Measurements from ENCODE around the gene LMO7.
"Not testable (repeated sequence)": the region's sequence is repeated elsewhere in the genome, so short reads cannot be mapped to it uniquely, and the experiment has no call there.

The LMO7 gene

GRCh38 chr13:75780103-75780502 is 144.0 kb downstream of the LMO7 start:
- not testable (repeated sequence) for H3K4me3 ChIP-seq (ENCODE audit: low read depth in 1 of 2, low read length in 2 of 2); H3K9me3 ChIP-seq (ENCODE audit: low read length); H3K36me3 ChIP-seq (ENCODE audit: insufficient read depth, low read length); H3K4me1 ChIP-seq (ENCODE audit: insufficient read depth, low read length); H3K9ac ChIP-seq (ENCODE audit: low read length); H3K27me3 ChIP-seq (ENCODE audit: control insufficient read depth in 1 of 2, insufficient read depth in 2 of 2, low read length in 2 of 2); H3K27ac ChIP-seq (ENCODE audit: low read depth, low read length)

DNA sequence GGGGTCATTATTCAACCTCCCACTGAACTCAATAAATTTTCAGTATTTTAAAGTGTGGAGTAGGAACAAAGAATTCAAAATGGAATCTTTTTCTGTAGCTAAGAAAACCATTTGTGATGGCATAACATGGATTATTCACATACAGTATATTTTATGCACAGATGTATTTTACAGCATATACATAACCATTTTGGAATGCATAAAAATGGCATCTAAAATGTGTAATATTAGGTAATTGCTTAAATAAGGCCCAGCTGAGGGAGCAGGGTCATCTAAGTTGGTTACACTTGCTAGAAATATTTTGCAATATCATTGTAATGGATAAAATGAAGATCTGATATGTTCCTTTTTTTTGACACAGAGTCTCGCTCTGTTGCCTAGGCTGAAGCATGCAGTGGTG is 146.9 kb downstream of the LMO7 start:
- Histone ChIP-seq H3K27ac (ENCODE audit: low read depth, low read length) (no peak overlapping the region), H3K9me3 (ENCODE audit: low read length) (no peaks in the 10 kb centered on the region), H3K4me3 (ENCODE audit: low read depth in 1 of 2, low read length in 2 of 2) (no peak overlapping the region), H3K36me3 (ENCODE audit: insufficient read depth, low read length) (no peaks in the 10 kb centered on the region), H3K9ac (ENCODE audit: low read length) (no peak overlapping the region), H3K4me1 (ENCODE audit: insufficient read depth, low read length) (no peaks in the 10 kb centered on the region), H3K27me3 (ENCODE audit: control insufficient read depth in 1 of 2, insufficient read depth in 2 of 2, low read length in 2 of 2) (no peaks in the 10 kb centered on the region)

DNA sequence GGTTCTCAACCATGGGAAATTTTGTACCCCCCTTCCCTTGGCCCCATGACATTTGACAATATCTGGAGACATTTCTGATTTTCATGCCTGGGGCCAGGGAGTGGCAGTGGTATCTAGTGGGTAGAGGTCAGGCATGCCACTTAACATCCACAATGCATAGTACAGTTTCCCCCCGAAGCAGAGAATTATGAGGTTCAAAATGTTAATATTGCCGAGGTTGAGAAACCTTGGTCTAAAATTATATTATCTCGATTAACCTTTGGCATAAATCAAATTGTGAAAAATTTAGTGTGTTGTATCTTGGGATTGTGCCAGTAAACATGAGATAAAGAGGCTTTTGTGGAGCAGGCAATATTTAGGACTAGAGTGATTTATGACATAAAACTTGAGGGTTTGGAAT is 147.9 kb downstream of the LMO7 start:
- Histone ChIP-seq H3K27ac (ENCODE audit: low read depth, low read length) (no peak overlapping the region), H3K9ac (ENCODE audit: low read length) (no peak overlapping the region), H3K27me3 (ENCODE audit: control insufficient read depth in 1 of 2, insufficient read depth in 2 of 2, low read length in 2 of 2) (no peaks in the 10 kb centered on the region), H3K36me3 (ENCODE audit: insufficient read depth, low read length) (no peaks in the 10 kb centered on the region), H3K4me3 (ENCODE audit: low read depth in 1 of 2, low read length in 2 of 2) (no peak overlapping the region), H3K9me3 (ENCODE audit: low read length) (no peaks in the 10 kb centered on the region), H3K4me1 (ENCODE audit: insufficient read depth, low read length) (no peaks in the 10 kb centered on the region)

- Histone ChIP-seq H3K4me3 (ENCODE audit: low read depth in 1 of 2, low read length in 2 of 2) (no peak overlapping the region), H3K9ac (ENCODE audit: low read length) (no peak overlapping the region), H3K36me3 (ENCODE audit: insufficient read depth, low read length) (no peaks in the 10 kb centered on the region), H3K27ac (ENCODE audit: low read depth, low read length) (no peak overlapping the region), H3K27me3 (ENCODE audit: control insufficient read depth in 1 of 2, insufficient read depth in 2 of 2, low read length in 2 of 2) (no peaks in the 10 kb centered on the region), H3K9me3 (ENCODE audit: low read length) (no peaks in the 10 kb centered on the region), H3K4me1 (ENCODE audit: insufficient read depth, low read length) (no peaks in the 10 kb centered on the region)
These were observed 149.0 kb downstream of the LMO7 start for GRCh38 chr13:75785130-75785529.

DNA sequence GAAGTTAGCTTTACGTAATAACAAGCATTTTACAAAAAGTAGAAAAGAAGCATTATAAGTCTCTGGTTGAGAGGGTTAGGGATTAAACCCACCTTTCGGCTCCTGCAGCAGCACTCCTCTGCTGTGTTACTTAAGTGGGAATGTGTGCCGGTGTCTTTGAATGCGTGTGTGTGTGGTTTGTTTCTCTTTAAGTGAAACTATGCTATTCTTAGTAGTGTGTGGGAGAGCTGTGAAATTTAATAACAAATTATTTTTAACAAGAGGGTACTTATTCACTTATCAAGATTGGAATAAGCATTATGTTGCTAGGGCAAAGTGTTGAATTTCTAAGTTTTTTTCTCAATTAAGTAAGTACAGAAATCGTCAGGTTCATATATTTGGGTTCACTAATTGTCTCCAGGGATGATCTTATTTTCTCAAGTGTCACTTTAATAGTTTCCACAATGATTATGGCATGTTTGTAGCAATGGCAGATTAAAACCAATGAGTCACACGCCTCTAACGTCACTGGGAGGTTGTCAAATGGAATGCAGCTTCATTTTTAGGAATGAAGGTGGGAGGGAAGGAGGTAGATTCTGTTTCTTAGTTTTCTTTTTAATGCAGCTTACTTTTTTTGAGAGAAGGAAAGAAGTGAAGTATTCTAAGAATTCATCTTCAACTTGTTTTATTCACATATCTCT is 151.3 kb downstream of the LMO7 start:
- H3K27ac ChIP-seq (ENCODE audit: low read depth, low read length) = no peak overlapping the region

DNA sequence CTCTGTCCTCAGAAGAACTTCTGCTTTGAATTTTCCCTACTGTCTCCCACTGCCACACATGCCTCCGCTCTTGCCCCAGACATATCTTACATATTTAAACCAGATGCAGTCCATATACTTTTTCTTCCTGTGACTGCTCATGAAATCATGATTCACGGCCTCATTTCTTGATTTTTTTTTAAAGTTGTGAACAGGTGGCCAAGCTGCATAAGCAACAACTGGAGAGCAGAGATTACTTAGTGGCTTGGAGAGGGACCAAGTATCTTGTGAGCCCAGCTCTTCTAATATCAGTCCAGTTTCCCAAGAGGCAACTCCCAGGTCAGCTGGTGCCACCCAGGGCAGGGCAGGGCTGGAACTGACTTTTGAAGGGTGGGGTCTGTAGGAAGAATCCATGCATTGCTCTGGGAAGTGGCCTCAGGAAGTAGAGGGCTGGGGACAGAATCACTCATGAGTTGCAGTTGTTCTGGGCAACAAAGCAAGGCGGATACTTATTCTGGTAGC is 152.4 kb downstream of the LMO7 start:
- no peaks in the 10 kb centered on the region for H3K4me1 ChIP-seq (ENCODE audit: insufficient read depth, low read length)

More for the DNA sequence above, 151.3 kb downstream of the LMO7 start:
- H3K4me3 ChIP-seq (ENCODE audit: low read depth in 1 of 2, low read length in 2 of 2) = no peak overlapping the region
- H3K36me3 ChIP-seq (ENCODE audit: insufficient read depth, low read length) = no peaks in the 10 kb centered on the region
- no peak overlapping the region for H3K9ac ChIP-seq (ENCODE audit: low read length)
- H3K4me1 ChIP-seq (ENCODE audit: insufficient read depth, low read length) = no peaks in the 10 kb centered on the region
- H3K9me3 ChIP-seq (ENCODE audit: low read length) = no peaks in the 10 kb centered on the region
- H3K27me3 ChIP-seq (ENCODE audit: control insufficient read depth in 1 of 2, insufficient read depth in 2 of 2, low read length in 2 of 2) = no peaks in the 10 kb centered on the region

DNA sequence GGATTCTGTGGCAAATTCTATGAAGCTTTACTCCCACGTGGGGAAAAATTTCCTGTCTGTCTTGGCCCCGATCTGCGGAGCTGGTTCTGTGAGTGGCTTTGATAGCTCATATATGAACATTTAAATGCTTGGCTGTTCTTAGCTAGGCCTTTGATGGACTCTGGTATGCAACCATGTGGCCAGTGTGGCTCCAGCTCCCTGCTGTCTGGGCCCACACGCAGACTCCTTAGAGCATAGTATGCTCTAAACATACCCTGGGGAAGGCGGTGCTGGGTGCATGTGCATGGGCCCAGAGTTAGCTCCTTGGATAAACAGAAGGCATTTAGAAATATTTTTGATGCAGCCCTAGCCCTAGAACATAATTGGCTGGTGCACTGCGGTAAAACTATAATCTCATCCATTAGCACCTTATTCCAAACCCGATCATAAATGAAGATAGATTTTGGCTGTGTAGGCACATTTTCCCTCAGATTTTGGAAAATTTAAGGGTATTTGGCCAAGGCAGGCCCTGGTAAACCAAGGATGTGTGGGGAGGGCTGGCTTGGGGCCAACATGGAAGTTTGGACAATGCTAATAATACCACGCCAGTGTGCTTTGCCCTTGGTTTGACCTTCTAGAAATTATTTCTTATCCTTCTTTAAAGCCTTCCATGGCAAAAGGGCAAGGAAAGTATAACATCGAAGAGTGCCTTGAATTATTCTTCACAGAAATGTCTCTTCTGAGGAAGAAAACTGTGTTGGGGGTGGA is 153.5 kb downstream of the LMO7 start:
- H3K27ac ChIP-seq (ENCODE audit: low read depth, low read length) = no peak overlapping the region
- no peak overlapping the region for H3K9ac ChIP-seq (ENCODE audit: low read length)
- no peaks in the 10 kb centered on the region for H3K36me3 ChIP-seq (ENCODE audit: insufficient read depth, low read length)
- no peak overlapping the region for H3K4me3 ChIP-seq (ENCODE audit: low read depth in 1 of 2, low read length in 2 of 2)
- H3K27me3 ChIP-seq (ENCODE audit: control insufficient read depth in 1 of 2, insufficient read depth in 2 of 2, low read length in 2 of 2) = no peaks in the 10 kb centered on the region
- H3K4me1 ChIP-seq (ENCODE audit: insufficient read depth, low read length) = no peaks in the 10 kb centered on the region
- no peaks in the 10 kb centered on the region for H3K9me3 ChIP-seq (ENCODE audit: low read length)

More for the DNA sequence above, 152.4 kb downstream of the LMO7 start:
- Histone ChIP-seq H3K27ac (ENCODE audit: low read depth, low read length) (no peak overlapping the region), H3K9ac (ENCODE audit: low read length) (no peak overlapping the region), H3K27me3 (ENCODE audit: control insufficient read depth in 1 of 2, insufficient read depth in 2 of 2, low read length in 2 of 2) (no peaks in the 10 kb centered on the region), H3K36me3 (ENCODE audit: insufficient read depth, low read length) (no peaks in the 10 kb centered on the region), H3K9me3 (ENCODE audit: low read length) (no peaks in the 10 kb centered on the region), H3K4me3 (ENCODE audit: low read depth in 1 of 2, low read length in 2 of 2) (no peak overlapping the region)

GRCh38 chr13:75790198-75790970 is 154.3 kb downstream of the LMO7 start:
- no peaks in the 10 kb centered on the region for H3K4me1 ChIP-seq (ENCODE audit: insufficient read depth, low read length)
- H3K4me3 ChIP-seq (ENCODE audit: low read depth in 1 of 2, low read length in 2 of 2) = no peak overlapping the region
- no peaks in the 10 kb centered on the region for H3K36me3 ChIP-seq (ENCODE audit: insufficient read depth, low read length)
- H3K27ac ChIP-seq (ENCODE audit: low read depth, low read length) = no peak overlapping the region
- H3K9me3 ChIP-seq (ENCODE audit: low read length) = no peaks in the 10 kb centered on the region
- no peaks in the 10 kb centered on the region for H3K27me3 ChIP-seq (ENCODE audit: control insufficient read depth in 1 of 2, insufficient read depth in 2 of 2, low read length in 2 of 2)
- H3K9ac ChIP-seq (ENCODE audit: low read length) = no peak overlapping the region

DNA sequence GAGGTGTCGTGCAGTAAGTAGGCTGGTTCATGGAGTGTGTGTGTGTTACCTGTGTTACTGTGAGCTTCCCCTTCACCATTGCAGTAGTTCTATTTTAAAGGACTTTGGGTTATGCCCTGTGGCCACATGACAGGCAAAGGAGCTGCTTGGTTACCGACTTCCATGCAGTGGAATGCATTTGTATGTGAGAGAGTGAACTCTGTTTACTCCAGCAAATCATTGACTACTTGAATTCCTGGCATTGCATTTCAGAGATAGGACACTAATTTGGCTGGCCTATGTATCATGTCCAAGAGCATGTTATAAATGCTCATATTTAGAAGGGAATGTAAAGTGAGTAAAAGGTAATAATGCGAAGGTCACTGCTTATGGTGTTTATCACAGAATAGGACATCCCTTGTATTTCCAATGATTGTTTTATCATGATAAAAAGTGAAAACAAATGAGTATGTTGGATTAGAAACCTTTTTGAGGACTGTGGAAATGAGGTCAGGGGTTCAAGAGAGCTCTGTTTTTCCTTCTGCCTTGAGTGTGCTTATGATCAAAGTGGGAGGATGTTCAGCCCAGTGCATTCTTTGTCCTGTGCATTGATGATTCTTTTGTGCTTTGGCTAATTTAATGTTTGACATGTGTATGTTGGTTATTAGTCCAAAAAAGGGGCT is 156.5 kb downstream of the LMO7 start:
- Histone ChIP-seq H3K27me3 (ENCODE audit: control insufficient read depth in 1 of 2, insufficient read depth in 2 of 2, low read length in 2 of 2) (no peaks in the 10 kb centered on the region), H3K4me3 (ENCODE audit: low read depth in 1 of 2, low read length in 2 of 2) (no peak overlapping the region), H3K36me3 (ENCODE audit: insufficient read depth, low read length) (no peaks in the 10 kb centered on the region), H3K9me3 (ENCODE audit: low read length) (no peaks in the 10 kb centered on the region), H3K4me1 (ENCODE audit: insufficient read depth, low read length) (no peaks in the 10 kb centered on the region), H3K27ac (ENCODE audit: low read depth, low read length) (no peak overlapping the region), H3K9ac (ENCODE audit: low read length) (no peak overlapping the region)

GRCh38 chr13:75793188-75793567 is 157.0 kb downstream of the LMO7 start:
- not testable (repeated sequence) for H3K4me1 ChIP-seq (ENCODE audit: insufficient read depth, low read length); H3K36me3 ChIP-seq (ENCODE audit: insufficient read depth, low read length); H3K27ac ChIP-seq (ENCODE audit: low read depth, low read length); H3K9ac ChIP-seq (ENCODE audit: low read length); H3K27me3 ChIP-seq (ENCODE audit: control insufficient read depth in 1 of 2, insufficient read depth in 2 of 2, low read length in 2 of 2); H3K9me3 ChIP-seq (ENCODE audit: low read length); H3K4me3 ChIP-seq (ENCODE audit: low read depth in 1 of 2, low read length in 2 of 2)

- Histone ChIP-seq H3K9me3 (ENCODE audit: low read length) (no peaks in the 10 kb centered on the region), H3K27ac (ENCODE audit: low read depth, low read length) (no peak overlapping the region), H3K27me3 (ENCODE audit: control insufficient read depth in 1 of 2, insufficient read depth in 2 of 2, low read length in 2 of 2) (no peaks in the 10 kb centered on the region), H3K4me3 (ENCODE audit: low read depth in 1 of 2, low read length in 2 of 2) (no peak overlapping the region), H3K36me3 (ENCODE audit: insufficient read depth, low read length) (no peaks in the 10 kb centered on the region), H3K9ac (ENCODE audit: low read length) (no peak overlapping the region), H3K4me1 (ENCODE audit: insufficient read depth, low read length) (no peaks in the 10 kb centered on the region)
These were observed 158.5 kb downstream of the LMO7 start for GRCh38 chr13:75794663-75795062.
